ENCODE results near the gene INPP5B. TPM values are rescaled to one million over a fixed set of nuclear protein-coding genes. Genes with fewer than 3 reads are reported as not detected.

Gene INPP5B
- total RNA-seq, 6 donors from 2014 or later = 25.8 to 201 (median 44.1) TPM

- peaks cover 32 to 90% (median 65%) of the 10 kb centered on the region in 4 donors for H3K36me3 ChIP-seq
Measured at GRCh38 chr1:37836788-37837187, 110.1 kb downstream of the INPP5B start.

GRCh38 chr1:37831809-37832208, 115.0 kb downstream of the INPP5B start:
- peaks cover 25 to 94% (median 50%) of the 10 kb centered on the region in 4 donors for H3K36me3 ChIP-seq
- no peaks in the 10 kb centered on the region for H3K27me3 ChIP-seq
- WGBS, 2 donors = 68 to 76% methylated on average over 2 of the region's 2 CpGs
- no peak for ATAC-seq (ENCODE audit: low FRiP score in 2 of 2)
- no peaks in the 10 kb centered on the region for H3K9me3 ChIP-seq
- no peak overlapping the region for H3K27ac ChIP-seq
- no peaks in the 10 kb centered on the region for H3K4me1 ChIP-seq
- DNase-seq = no peak
- TF ChIP-seq CTCF (IDR thresholded peaks at IDR 0.05) = no peak
- no peak for TF ChIP-seq POLR2AphosphoS5 (IDR thresholded peaks at IDR 0.05)
- TF ChIP-seq POLR2A (IDR thresholded peaks at IDR 0.05) = no peak
- TF ChIP-seq EP300 (IDR thresholded peaks at IDR 0.05) = no peak
- no peak overlapping the region for H3K4me3 ChIP-seq

More at GRCh38 chr1:37836788-37837187, 110.1 kb downstream of the INPP5B start:
- H3K27ac ChIP-seq = no peak overlapping the region
- H3K27me3 ChIP-seq = no peaks in the 10 kb centered on the region
- no peak overlapping the region for H3K4me3 ChIP-seq
- TF ChIP-seq CTCF (IDR thresholded peaks at IDR 0.05) = no peak
- H3K4me1 ChIP-seq = no peaks in the 10 kb centered on the region
- H3K9me3 ChIP-seq = no peaks in the 10 kb centered on the region
- WGBS, 2 donors = 64 to 84% methylated on average over 3 of the region's 3 CpGs
- ATAC-seq (ENCODE audit: low FRiP score in 2 of 2) (no peak), DNase-seq (no peak)

DNA sequence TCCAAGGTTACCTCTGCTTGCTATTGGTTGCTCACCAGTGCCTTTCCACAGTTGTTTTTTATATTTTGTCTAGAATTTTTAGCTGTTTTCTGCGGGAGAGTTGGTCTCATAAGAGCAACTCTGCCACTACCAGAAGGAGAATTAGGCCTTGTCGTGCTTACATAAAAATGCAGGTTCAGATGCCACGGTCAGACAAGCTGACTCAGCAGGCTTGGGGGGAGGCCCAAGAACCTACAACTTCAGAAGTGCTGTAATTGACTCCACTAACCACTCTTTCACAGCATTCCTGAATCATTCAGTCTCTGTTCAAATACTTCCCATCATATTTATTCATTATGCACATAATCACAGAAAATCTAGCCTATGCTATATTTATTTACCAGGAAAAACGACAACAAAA, 115.7 kb downstream of the INPP5B start:
- Histone ChIP-seq H3K27ac (no peak overlapping the region), H3K9me3 (no peaks in the 10 kb centered on the region), H3K27me3 (no peaks in the 10 kb centered on the region), H3K4me1 (no peaks in the 10 kb centered on the region), H3K36me3 (peaks cover 25 to 90% (median 48%) of the 10 kb centered on the region in 4 donors), H3K4me3 (no peak overlapping the region)
- TF ChIP-seq POLR2AphosphoS5 (IDR thresholded peaks at IDR 0.05) (no peak), CTCF (IDR thresholded peaks at IDR 0.05) (no peak), POLR2A (IDR thresholded peaks at IDR 0.05) (no peak), EP300 (IDR thresholded peaks at IDR 0.05) (no peak)
- DNase-seq (no peak), ATAC-seq (ENCODE audit: low FRiP score in 2 of 2) (no peak)
- 95 to 99% methylated on average over 4 of the region's 4 CpGs for WGBS, 2 donors

GRCh38 chr1:37828410-37829074, 118.3 kb downstream of the INPP5B start:
- ATAC-seq (ENCODE audit: low FRiP score in 2 of 2) (no peak), DNase-seq (no peak)
- TF ChIP-seq POLR2AphosphoS5 (IDR thresholded peaks at IDR 0.05) = no peak
- no peak for TF ChIP-seq CTCF (IDR thresholded peaks at IDR 0.05)
- TF ChIP-seq EP300 (IDR thresholded peaks at IDR 0.05) = no peak
- TF ChIP-seq POLR2A (IDR thresholded peaks at IDR 0.05) = no peak
- Histone ChIP-seq H3K27me3 (no peaks in the 10 kb centered on the region), H3K4me3 (no peak overlapping the region), H3K27ac (no peak overlapping the region), H3K4me1 (peaks cover 0 to 3% (median 0%) of the 10 kb centered on the region in 4 donors), H3K9me3 (no peaks in the 10 kb centered on the region), H3K36me3 (peaks cover 6 to 72% (median 28%) of the 10 kb centered on the region in 4 donors)
- 95 to 97% methylated on average over 11 to 12 of the region's 12 CpGs for WGBS, 2 donors

DNA sequence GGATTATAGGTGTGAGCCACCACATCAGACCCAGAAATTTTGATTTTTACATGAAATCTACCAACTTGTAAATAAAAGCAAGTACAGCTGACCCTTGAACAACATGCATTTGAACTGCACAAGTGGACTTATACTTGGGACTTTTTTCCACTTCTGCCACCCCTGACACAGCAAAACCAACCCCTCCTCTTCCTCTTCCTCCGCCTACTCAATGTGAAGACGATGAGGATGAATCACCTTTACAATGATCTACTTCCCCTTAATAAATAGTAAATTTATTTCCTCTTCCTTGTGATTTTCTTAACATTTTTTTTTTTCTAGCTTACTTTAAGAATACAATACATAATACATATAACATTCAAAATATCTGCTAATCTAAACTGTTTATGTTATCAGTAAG, 121.3 kb downstream of the INPP5B start:
- H3K36me3 ChIP-seq = peaks cover 10 to 72% (median 31%) of the 10 kb centered on the region in 4 donors

More for the DNA sequence above, 121.3 kb downstream of the INPP5B start:
- no peak for ATAC-seq (ENCODE audit: low FRiP score in 2 of 2)
- peak overlapping the region in 1 of 4 donors; percentile 18 for H3K27ac ChIP-seq
- no peaks in the 10 kb centered on the region for H3K9me3 ChIP-seq
- DNase-seq = no peak
- no peaks in the 10 kb centered on the region for H3K27me3 ChIP-seq
- TF ChIP-seq POLR2A (IDR thresholded peaks at IDR 0.05) (no peak), POLR2AphosphoS5 (IDR thresholded peaks at IDR 0.05) (no peak), EP300 (IDR thresholded peaks at IDR 0.05) (no peak), CTCF (IDR thresholded peaks at IDR 0.05) (no peak)
- no peak overlapping the region for H3K4me3 ChIP-seq
- peaks cover 0 to 3% (median 0%) of the 10 kb centered on the region in 4 donors for H3K4me1 ChIP-seq
- 41 to 56% methylated on average over 2 of the region's 2 CpGs for WGBS, 2 donors

Data from upper lobe of left lung (tissue), 6 donors.